Suprapubic skin (tissue), 4 donors: ENCODE results near the gene TMEM91.

Source experiments
- CTCF ChIP-seq, 2 donors: fragments of 200-600 bp in 1 of 2; fragments of 450-650 bp in 1 of 2; sonication (generic) in 1 of 2; IDR thresholded peaks; one replicate each; pipeline ENCODE4 v1.5.1; 2016 to 2019; ENCODE audit warnings: antibody characterized with exemption in 2 of 2, mild to moderate bottlenecking in 1 of 2, moderate library complexity in 1 of 2
- EP300 ChIP-seq: sonication (generic); formaldehyde crosslinking; IDR thresholded peaks from one replicate; pipeline ENCODE4 v1.6.1; 2017; ENCODE audit warnings: antibody characterized with exemption
- POLR2A ChIP-seq, 2 donors: fragments of 450-650 bp; IDR thresholded peaks; one replicate each; pipeline ENCODE4 v1.6.1; 2017; ENCODE audit warnings: antibody characterized with exemption in 2 of 2, mild to moderate bottlenecking in 2 of 2, moderate library complexity in 2 of 2
- POLR2AphosphoS5 ChIP-seq, 3 donors: sonication (generic); formaldehyde crosslinking; IDR thresholded peaks; one replicate each; pipeline ENCODE4 v1.6.1; 2017; ENCODE audit warnings: antibody characterized with exemption in 3 of 3

GRCh38 chr19:41327576-41328156, 48.7 kb upstream of the TMEM91 start:
- TF ChIP-seq CTCF (IDR thresholded peaks at IDR 0.05) (no peak), POLR2A (IDR thresholded peaks at IDR 0.05) (no peak), EP300 (no peak), POLR2AphosphoS5 (IDR thresholded peaks at IDR 0.05) (no peak)
